Nucleus accumbens (tissue), 56 donors: ENCODE data around the gene CRHR2.

Source experiments
- DNase-seq, 56 donors: peaks; one replicate each; lab custom pipeline; 2025; lab: John Stamatoyannopoulos, UW

The CRHR2 gene

GRCh38 chr7:30634193-30634626, 48.0 kb downstream of the CRHR2 start:
- no peak for DNase-seq

- DNase-seq: no peak
Measured at GRCh38 chr7:30633223-30633622, 49.0 kb downstream of the CRHR2 start.

- DNase-seq: no peak
Measured at GRCh38 chr7:30630986-30631385, 51.3 kb downstream of the CRHR2 start.

GRCh38 chr7:30627026-30627425, 55.2 kb downstream of the CRHR2 start:
- no peak for DNase-seq

GRCh38 chr7:30625283-30625682, 57.0 kb downstream of the CRHR2 start:
- DNase-seq: no peak

- no peak for DNase-seq
Measured at GRCh38 chr7:30618961-30619360, 63.3 kb downstream of the CRHR2 start.

- no peak for DNase-seq
Measured at GRCh38 chr7:30618080-30618676, 64.1 kb downstream of the CRHR2 start.

GRCh38 chr7:30617359-30617758, 64.9 kb downstream of the CRHR2 start:
- DNase-seq: no peak

GRCh38 chr7:30616318-30616717, 65.9 kb downstream of the CRHR2 start:
- no peak for DNase-seq

- no peak for DNase-seq
Measured at GRCh38 chr7:30613366-30614325, 68.6 kb downstream of the CRHR2 start.

- no peak for DNase-seq
Measured at GRCh38 chr7:30612658-30613265, 69.5 kb downstream of the CRHR2 start.

- no peak for DNase-seq
Measured at GRCh38 chr7:30605832-30606231, 76.4 kb downstream of the CRHR2 start.

GRCh38 chr7:30604901-30605300, 77.4 kb downstream of the CRHR2 start:
- DNase-seq: no peak
